ENCODE measurements around the gene TMEM50A.
"Not testable (repeated sequence)": the region's sequence is repeated elsewhere in the genome, so short reads cannot be mapped to it uniquely, and the experiment has no call there.

Gene TMEM50A

GRCh38 chr1:25389721-25390120, 51.6 kb downstream of the TMEM50A start:
- not testable (repeated sequence) for DNase-seq

- no peak for DNase-seq
Observed at GRCh38 chr1:25392841-25393240, 54.7 kb downstream of the TMEM50A start.

GRCh38 chr1:25397549-25397948, 59.4 kb downstream of the TMEM50A start:
- DNase-seq = not testable (repeated sequence)

- DNase-seq = not testable (repeated sequence)
Observed at GRCh38 chr1:25398079-25398478, 59.9 kb downstream of the TMEM50A start.

DNA sequence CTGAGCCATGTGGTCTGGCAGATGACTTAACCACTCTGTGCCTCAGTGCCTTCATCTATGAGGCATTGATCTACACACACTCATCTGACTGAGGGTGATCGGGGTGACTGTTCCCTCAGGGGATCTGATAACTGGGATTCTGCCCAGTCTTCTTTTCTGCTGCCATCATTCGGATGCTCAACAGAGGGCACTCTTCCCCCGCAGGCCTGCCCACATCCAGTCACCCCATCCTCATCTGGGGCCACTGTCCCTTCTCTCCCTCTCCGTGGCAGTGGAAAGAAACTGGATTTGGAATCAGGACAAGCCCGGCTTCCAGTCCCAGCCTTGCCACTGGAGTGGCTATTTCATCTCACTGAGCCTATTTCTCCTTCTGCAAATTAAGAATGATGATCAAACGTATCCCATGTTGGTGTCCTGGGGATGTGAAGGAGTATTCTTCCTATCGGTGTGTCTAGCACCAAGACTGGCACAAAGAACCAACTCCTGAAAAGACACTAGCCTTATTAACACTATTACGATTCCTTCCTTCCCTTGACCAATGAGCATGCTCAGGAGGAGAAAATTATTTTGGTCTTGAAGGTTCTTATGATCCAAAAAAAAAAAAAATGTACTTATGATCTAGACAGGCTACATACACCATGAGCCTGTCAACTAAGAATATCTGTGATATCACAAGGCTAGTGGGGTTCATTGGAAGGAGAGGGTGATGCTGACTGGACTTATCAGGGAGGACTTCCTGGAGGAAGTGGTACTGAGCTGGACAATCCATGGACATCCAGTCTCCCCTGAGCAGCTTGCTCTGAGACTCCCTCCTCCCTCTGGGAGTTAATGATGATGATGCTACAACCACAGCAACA, 65.0 kb downstream of the TMEM50A start:
- DNase-seq = peak; percentile 49

- DNase-seq = peak; percentile 16
Observed at GRCh38 chr1:25405731-25406305, 67.7 kb downstream of the TMEM50A start.

DNA sequence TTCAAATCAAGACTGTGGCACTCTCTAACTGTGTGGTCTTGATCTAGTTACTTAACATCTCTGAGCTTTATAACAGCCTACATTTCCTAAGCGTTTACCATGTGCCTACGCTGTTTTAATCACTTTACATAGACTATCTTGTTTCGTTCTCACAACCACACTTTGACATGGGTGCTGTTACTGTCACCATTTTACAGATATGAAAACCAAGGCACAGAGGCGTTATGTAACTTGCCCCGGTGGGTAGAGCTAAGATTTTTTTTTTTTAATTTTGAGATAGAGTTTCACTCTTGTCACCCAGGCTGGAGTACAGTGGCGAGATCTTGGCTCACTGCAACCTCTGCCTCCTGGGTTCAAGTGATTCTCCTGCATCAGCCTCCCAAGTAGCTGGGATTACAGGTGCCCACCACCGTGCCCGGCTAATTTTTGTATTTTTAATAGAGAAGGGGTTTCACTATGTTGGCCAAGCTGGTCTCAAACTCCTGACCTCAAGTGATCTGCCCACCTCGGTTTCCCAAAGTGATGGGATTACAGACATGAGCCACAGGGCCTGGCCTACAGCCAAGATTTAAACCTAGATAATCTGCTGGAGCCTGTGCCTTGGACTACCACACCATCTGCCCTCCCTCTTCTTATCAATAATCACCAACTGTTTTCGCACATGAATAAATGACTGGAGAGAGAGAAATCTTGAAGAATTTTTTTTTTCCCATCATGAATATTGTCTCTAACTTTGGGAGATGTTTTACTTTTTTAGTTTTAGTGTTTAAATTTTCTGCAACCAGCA, 71.7 kb downstream of the TMEM50A start:
- DNase-seq = peak; percentile 96
